Panc1 (cell line): ENCODE measurements around the gene GFI1B. TPM values are rescaled to one million over a fixed set of nuclear protein-coding genes. Genes with fewer than 3 reads are reported as not detected.

Source experiments
- ATAC-seq: fragments of 200-7000 bp; cut with Tn5 transposase; 2 replicates; pipeline ENCODE4 v1.9.1; 2020; ENCODE audit warnings: mild to moderate bottlenecking, moderate library complexity
- BruUV-seq: library from RNA; stranded (reverse); fragments of 400-500 nt; replicated peaks from 2 replicates; lab custom pipeline; 2021; lab: Mats Ljungman, UMichigan
- CTCF ChIA-PET: fragments of 300-600 bp; sonication (Branson Sonifier 250); formaldehyde crosslinking; loops from one replicate; lab custom pipeline; 2022; ENCODE audit warnings: antibody characterized with exemption; lab: Charles Lee
- POLR2A ChIA-PET: fragments of 300-600 bp; sonication (Branson Sonifier 250); formaldehyde crosslinking; loops from one replicate; lab custom pipeline; 2022; ENCODE audit warnings: antibody characterized with exemption; lab: Charles Lee
- DNase-seq: peaks from one replicate; pipeline ENCODE4 v3.0.0-alpha.2; 2010; ENCODE audit warnings: low read depth, low spot score
- H3K27ac ChIP-seq: 2 replicates; pipeline ENCODE4 v1.5.1; 2011; ENCODE audit warnings: mild to moderate bottlenecking, low read length, inconsistent platforms
- H3K27me3 ChIP-seq: fragments of 200-500 bp; sonication (Bioruptor generic); 2 replicates; pipeline ENCODE4 v1.6.0; 2014; ENCODE audit warnings: low read length, inconsistent platforms; ENCODE audit not compliant: control insufficient read depth, insufficient read depth
- H3K36me3 ChIP-seq: fragments of 200-500 bp; sonication (Bioruptor generic); 2 replicates; pipeline ENCODE4 v1.5.1; 2014; ENCODE audit warnings: inconsistent platforms, mild to moderate bottlenecking, low read length, moderate library complexity; ENCODE audit not compliant: control insufficient read depth, insufficient read depth
- H3K4me1 ChIP-seq: 2 replicates; pipeline ENCODE4 v1.5.1; 2011; ENCODE audit warnings: inconsistent platforms, mild to moderate bottlenecking, low read length, moderate library complexity; ENCODE audit not compliant: control insufficient read depth, insufficient read depth
- H3K4me3 ChIP-seq, 2 experiments: 2 replicates each; pipeline ENCODE4 v1.5.1; 2011 to 2012; ENCODE audit warnings: low read depth in 2 of 2, low read length in 2 of 2, mild to moderate bottlenecking in 2 of 2, inconsistent platforms in 1 of 2, moderate library complexity in 1 of 2
- H3K9me3 ChIP-seq: fragments of 200-500 bp; sonication (Bioruptor generic); 2 replicates; pipeline ENCODE4 v1.5.1; 2014; ENCODE audit warnings: low read depth, mild to moderate bottlenecking, inconsistent platforms, low read length, moderate library complexity; ENCODE audit not compliant: control insufficient read depth, insufficient read depth
- POLR2AphosphoS5 ChIP-seq: IDR thresholded peaks from 2 replicates; pipeline ENCODE4 v1.6.1; 2012; ENCODE audit warnings: mild to moderate bottlenecking, low read depth, low read length, moderate library complexity
- SIN3A ChIP-seq: IDR thresholded peaks from 2 replicates; pipeline ENCODE4 v1.6.1; 2012; ENCODE audit warnings: low read depth, mild to moderate bottlenecking, low read length, moderate library complexity, borderline replicate concordance; ENCODE audit not compliant: insufficient read depth
- TCF7L2 ChIP-seq: IDR thresholded peaks from 2 replicates; pipeline ENCODE4 v1.6.1; 2011; ENCODE audit warnings: mild to moderate bottlenecking, low read depth, low read length, inconsistent platforms
- in situ Hi-C: cut with HindIII; loops from 2 replicates; pipeline ENCODE4 v1.10.0; 2016; ENCODE audit warnings: low sequenced_read_pairs, low pct_unique_long_range_greater_than_20kb
- intact Hi-C: fragments of 100-400 bp; cut with micrococcal nuclease; formaldehyde crosslinking; loops from one replicate; pipeline ENCODE4 v1.10.0; 2022; ENCODE audit not compliant: unreplicated experiment
- total RNA-seq: library from RNA; stranded (reverse); gene quantifications from one replicate; pipeline ENCODE4 v1.2.1, GENCODE V29; 2021; ENCODE audit not compliant: unreplicated experiment
- TF ChIP-seq, protein P1 (sequence below): fragments of 450-650 bp; IDR thresholded peaks from 2 replicates; pipeline ENCODE4 v1.5.1; 2017; ENCODE audit warnings: mild to moderate bottlenecking
- TF ChIP-seq, protein P2 (sequence below), 2 experiments: IDR thresholded peaks; 2 replicates each; pipeline ENCODE4 v1.6.1; 2011 to 2012; ENCODE audit warnings: low read depth in 2 of 2, control low read depth in 1 of 2, low read length in 1 of 2, mild to moderate bottlenecking in 1 of 2, moderate library complexity in 1 of 2; ENCODE audit not compliant: insufficient read depth in 1 of 2

Gene GFI1B
- total RNA-seq, 1 experiment from 2014 or later: 0.08 TPM

DNA sequence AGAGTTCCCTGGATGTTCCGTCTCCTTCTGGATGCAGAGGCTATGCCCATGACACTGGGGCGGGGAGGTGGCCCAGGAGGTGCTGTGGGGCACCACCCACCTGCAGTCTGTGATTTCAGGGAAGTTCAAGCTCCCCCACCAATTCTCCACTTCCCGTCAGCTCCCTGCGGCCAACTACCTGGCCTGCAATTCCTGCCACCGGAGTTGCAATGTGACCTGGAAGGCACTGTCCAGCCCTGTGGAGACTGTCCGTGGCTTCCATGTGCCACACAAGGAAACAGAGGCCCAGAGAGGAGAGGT is 16.6 kb downstream of the GFI1B start:
- H3K27me3 ChIP-seq: no peaks in the 10 kb centered on the region
- no TSS peak for BruUV-seq
- in situ Hi-C loops: no loop called here

DNA sequence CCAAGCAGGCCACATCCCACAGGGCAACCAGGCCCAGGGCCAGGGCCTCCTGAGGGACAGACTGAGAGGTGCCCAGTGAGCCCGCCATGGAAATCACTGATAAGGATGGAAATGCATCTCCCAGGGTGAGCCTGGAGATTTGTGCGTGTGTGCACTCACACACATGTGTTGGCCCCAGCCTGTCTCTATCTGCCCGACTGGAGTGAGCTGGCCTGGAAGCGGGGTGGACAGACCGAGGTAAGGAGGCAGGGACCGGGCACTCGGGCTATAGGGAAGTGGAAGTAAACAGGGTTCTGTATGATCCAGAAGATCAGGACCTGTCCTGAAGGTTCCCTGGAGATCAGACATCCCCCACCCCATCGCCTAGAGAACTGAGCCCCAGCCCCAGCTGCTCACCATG is 17.4 kb downstream of the GFI1B start:
- no peaks in the 10 kb centered on the region for H3K36me3 ChIP-seq
- ATAC-seq (no peak), DNase-seq (no peak)
- H3K27me3 ChIP-seq: no peaks in the 10 kb centered on the region
- H3K4me3 ChIP-seq: no peak overlapping the region
- POLR2A ChIA-PET: no interaction called here
- CTCF ChIA-PET: no interaction called here
- no peaks in the 10 kb centered on the region for H3K4me1 ChIP-seq
- H3K27ac ChIP-seq: no peak overlapping the region
- intact Hi-C loops (no loop called here), in situ Hi-C loops (no loop called here)
- no TSS peak for BruUV-seq
- H3K9me3 ChIP-seq: no peaks in the 10 kb centered on the region
- TF ChIP-seq TCF7L2: no peak
- TF ChIP-seq SIN3A: no peak
- TF ChIP-seq, protein P1, sequence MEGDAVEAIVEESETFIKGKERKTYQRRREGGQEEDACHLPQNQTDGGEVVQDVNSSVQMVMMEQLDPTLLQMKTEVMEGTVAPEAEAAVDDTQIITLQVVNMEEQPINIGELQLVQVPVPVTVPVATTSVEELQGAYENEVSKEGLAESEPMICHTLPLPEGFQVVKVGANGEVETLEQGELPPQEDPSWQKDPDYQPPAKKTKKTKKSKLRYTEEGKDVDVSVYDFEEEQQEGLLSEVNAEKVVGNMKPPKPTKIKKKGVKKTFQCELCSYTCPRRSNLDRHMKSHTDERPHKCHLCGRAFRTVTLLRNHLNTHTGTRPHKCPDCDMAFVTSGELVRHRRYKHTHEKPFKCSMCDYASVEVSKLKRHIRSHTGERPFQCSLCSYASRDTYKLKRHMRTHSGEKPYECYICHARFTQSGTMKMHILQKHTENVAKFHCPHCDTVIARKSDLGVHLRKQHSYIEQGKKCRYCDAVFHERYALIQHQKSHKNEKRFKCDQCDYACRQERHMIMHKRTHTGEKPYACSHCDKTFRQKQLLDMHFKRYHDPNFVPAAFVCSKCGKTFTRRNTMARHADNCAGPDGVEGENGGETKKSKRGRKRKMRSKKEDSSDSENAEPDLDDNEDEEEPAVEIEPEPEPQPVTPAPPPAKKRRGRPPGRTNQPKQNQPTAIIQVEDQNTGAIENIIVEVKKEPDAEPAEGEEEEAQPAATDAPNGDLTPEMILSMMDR: no peak
- no peak for TF ChIP-seq POLR2AphosphoS5

More for the DNA sequence above, 16.6 kb downstream of the GFI1B start:
- Histone ChIP-seq H3K9me3 (no peaks in the 10 kb centered on the region), H3K4me1 (no peaks in the 10 kb centered on the region), H3K4me3 (no peak overlapping the region), H3K36me3 (no peaks in the 10 kb centered on the region), H3K27ac (no peak overlapping the region)
- intact Hi-C loops: no loop called here
- ChIA-PET POLR2A (no interaction called here), CTCF (interaction anchor here (0.5 kb wide), 1 partner anchor 163 kb away, joined by 3 read pairs; no protein-coding TSS in a partner anchor)
- TF ChIP-seq POLR2AphosphoS5: no peak
- TF ChIP-seq, protein P2, sequence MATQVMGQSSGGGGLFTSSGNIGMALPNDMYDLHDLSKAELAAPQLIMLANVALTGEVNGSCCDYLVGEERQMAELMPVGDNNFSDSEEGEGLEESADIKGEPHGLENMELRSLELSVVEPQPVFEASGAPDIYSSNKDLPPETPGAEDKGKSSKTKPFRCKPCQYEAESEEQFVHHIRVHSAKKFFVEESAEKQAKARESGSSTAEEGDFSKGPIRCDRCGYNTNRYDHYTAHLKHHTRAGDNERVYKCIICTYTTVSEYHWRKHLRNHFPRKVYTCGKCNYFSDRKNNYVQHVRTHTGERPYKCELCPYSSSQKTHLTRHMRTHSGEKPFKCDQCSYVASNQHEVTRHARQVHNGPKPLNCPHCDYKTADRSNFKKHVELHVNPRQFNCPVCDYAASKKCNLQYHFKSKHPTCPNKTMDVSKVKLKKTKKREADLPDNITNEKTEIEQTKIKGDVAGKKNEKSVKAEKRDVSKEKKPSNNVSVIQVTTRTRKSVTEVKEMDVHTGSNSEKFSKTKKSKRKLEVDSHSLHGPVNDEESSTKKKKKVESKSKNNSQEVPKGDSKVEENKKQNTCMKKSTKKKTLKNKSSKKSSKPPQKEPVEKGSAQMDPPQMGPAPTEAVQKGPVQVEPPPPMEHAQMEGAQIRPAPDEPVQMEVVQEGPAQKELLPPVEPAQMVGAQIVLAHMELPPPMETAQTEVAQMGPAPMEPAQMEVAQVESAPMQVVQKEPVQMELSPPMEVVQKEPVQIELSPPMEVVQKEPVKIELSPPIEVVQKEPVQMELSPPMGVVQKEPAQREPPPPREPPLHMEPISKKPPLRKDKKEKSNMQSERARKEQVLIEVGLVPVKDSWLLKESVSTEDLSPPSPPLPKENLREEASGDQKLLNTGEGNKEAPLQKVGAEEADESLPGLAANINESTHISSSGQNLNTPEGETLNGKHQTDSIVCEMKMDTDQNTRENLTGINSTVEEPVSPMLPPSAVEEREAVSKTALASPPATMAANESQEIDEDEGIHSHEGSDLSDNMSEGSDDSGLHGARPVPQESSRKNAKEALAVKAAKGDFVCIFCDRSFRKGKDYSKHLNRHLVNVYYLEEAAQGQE (IDR thresholded peaks at IDR 0.05; ENCODE audit: insufficient read depth in 1 of 2, low read depth in 2 of 2, low read length in 1 of 2): no peak
- TF ChIP-seq TCF7L2: no peak
- no peak for TF ChIP-seq SIN3A
- TF ChIP-seq, protein P1: no peak
- ATAC-seq (no peak), DNase-seq (no peak)
